Keratinocyte (primary cell): Measurements from ENCODE around the gene ZHX3.

ENCODE experiments used
- CTCF ChIP-seq, 3 experiments: IDR thresholded peaks in 1 of 3; conservative IDR thresholded peaks in 1 of 3; optimal IDR thresholded peaks in 1 of 3; 2 replicates in 2 of 3; 3 replicates in 1 of 3; pipeline versions ENCODE3 to v1.5.1; 2011; ENCODE audit warnings: low read length in 3 of 3, mild to moderate bottlenecking in 3 of 3, moderate library complexity in 2 of 3, control low read depth in 1 of 3, inconsistent platforms in 1 of 3; ENCODE audit not compliant: insufficient read depth in 2 of 3; ENCODE audit errors: extremely low read depth in 1 of 3
- EZH2 ChIP-seq: IDR thresholded peaks from one replicate; pipeline ENCODE4 v1.6.1; 2012; ENCODE audit warnings: inconsistent platforms, mild to moderate bottlenecking, low read length, moderate library complexity

GRCh38 chr20:41170386-41171105 is 147.0 kb downstream of the ZHX3 start:
- TF ChIP-seq CTCF (optimal IDR thresholded peaks at IDR 0.05 in 1 of 3, IDR thresholded peaks at IDR 0.05 in 1 of 3, conservative IDR thresholded peaks at IDR 0.05 in 1 of 3; ENCODE audit: extremely low read depth in 1 of 3, insufficient read depth in 2 of 3, low read length in 3 of 3), result no peak
- no peak for TF ChIP-seq EZH2
